Measurements from ENCODE around the gene HOXD11.

- TF ChIP-seq POLR2A (IDR thresholded peaks at IDR 0.05): no peak
- no peak for TF ChIP-seq CTCF (IDR thresholded peaks at IDR 0.05)
- no peak for TF ChIP-seq EP300 (IDR thresholded peaks at IDR 0.05)
- no peak for TF ChIP-seq POLR2AphosphoS5 (IDR thresholded peaks at IDR 0.05)
Observed at GRCh38 chr2:176142281-176142680, 35.2 kb downstream of the HOXD11 start.
